ENCODE results near the gene TMCO4.
A peak's percentile ranks its signal among the peaks of the same experiment; 100 is the strongest.
"Not testable (repeated sequence)": the region's sequence is repeated elsewhere in the genome, so short reads cannot be mapped to it uniquely, and the experiment has no call there.

The TMCO4 gene

GRCh38 chr1:19799230-19800075, at the start of gene TMCO4:
TSS of gene TMCO4 (minus strand) at chr1:19799916. CDS start at chr1:19780758, 19,158 bp downstream.
- DNase-seq, result peak; percentile 45

- not testable (repeated sequence) for DNase-seq
Observed at GRCh38 chr1:19849307-19849706, 49.6 kb upstream of the TMCO4 start.

- not testable (repeated sequence) for DNase-seq
Observed at GRCh38 chr1:19847334-19847733, 47.6 kb upstream of the TMCO4 start.

- DNase-seq, result no peak
Observed at GRCh38 chr1:19846338-19846737, 46.6 kb upstream of the TMCO4 start.

GRCh38 chr1:19845555-19845954, 45.8 kb upstream of the TMCO4 start:
- no peak for DNase-seq

GRCh38 chr1:19844731-19845495, 45.2 kb upstream of the TMCO4 start:
- no peak for DNase-seq

GRCh38 chr1:19840228-19840627, 40.5 kb upstream of the TMCO4 start:
- no peak for DNase-seq

- DNase-seq, result no peak
Observed at GRCh38 chr1:19837866-19838265, 38.1 kb upstream of the TMCO4 start.

- no peak for DNase-seq
Observed at GRCh38 chr1:19835578-19835977, 35.9 kb upstream of the TMCO4 start.

- DNase-seq, result no peak
Observed at GRCh38 chr1:19831441-19831840, 31.7 kb upstream of the TMCO4 start.

- DNase-seq, result no peak
Observed at GRCh38 chr1:19828546-19828945, 28.8 kb upstream of the TMCO4 start.

- no peak for DNase-seq
Observed at GRCh38 chr1:19825298-19825697, 25.6 kb upstream of the TMCO4 start.

- DNase-seq, result no peak
Observed at GRCh38 chr1:19824541-19824940, 24.8 kb upstream of the TMCO4 start.

- no peak for DNase-seq
Observed at GRCh38 chr1:19824036-19824435, 24.3 kb upstream of the TMCO4 start.

- DNase-seq, result no peak
Observed at GRCh38 chr1:19819701-19820100, 20.0 kb upstream of the TMCO4 start.

GRCh38 chr1:19818324-19818723, 18.6 kb upstream of the TMCO4 start:
- no peak for DNase-seq

GRCh38 chr1:19817160-19817559, 17.4 kb upstream of the TMCO4 start:
- no peak for DNase-seq

GRCh38 chr1:19816737-19817086, 17.0 kb upstream of the TMCO4 start:
- not testable (repeated sequence) for DNase-seq

GRCh38 chr1:19815801-19816736, 16.4 kb upstream of the TMCO4 start:
- DNase-seq, result no peak

- DNase-seq, result no peak
Observed at GRCh38 chr1:19814681-19815503, 15.2 kb upstream of the TMCO4 start, which contains the start of gene RNF186. TSS of gene RNF186 (minus strand) at chr1:19815283. CDS start at chr1:19815101, 182 bp downstream.

- no peak for DNase-seq
Observed at GRCh38 chr1:19814244-19814661, 14.5 kb upstream of the TMCO4 start.

GRCh38 chr1:19813643-19813960, 13.9 kb upstream of the TMCO4 start:
- no peak for DNase-seq
